Activated CD4-positive, alpha-beta T cell treated with anti-CD3 and anti-CD28 coated beads, Interleukin-2, amount 10 ng/mL, durations not matched to agents 24 days and 14 days (primary cell): Measurements from ENCODE around the gene SOX8. TPM values are rescaled to one million over a fixed set of nuclear protein-coding genes. Genes with fewer than 3 reads are reported as not detected.

Experiments used
- DNase-seq: peaks from one replicate; pipeline ENCODE4 v3.0.0; 2022
- H3K27ac Mint-ChIP-seq: one replicate; pipeline ENCODE4 v1.8.0; 2022; ENCODE audit warnings: mild to moderate bottlenecking, mixed read lengths
- H3K27me3 Mint-ChIP-seq: one replicate; pipeline ENCODE4 v1.8.0; 2022; ENCODE audit warnings: mixed read lengths
- H3K36me3 Mint-ChIP-seq: one replicate; pipeline ENCODE4 v1.8.0; 2022; ENCODE audit warnings: low read depth, mild to moderate bottlenecking, mixed read lengths
- H3K4me1 Mint-ChIP-seq: one replicate; pipeline ENCODE4 v1.8.0; 2021; ENCODE audit warnings: mixed read lengths
- H3K4me3 Mint-ChIP-seq: one replicate; pipeline ENCODE4 v1.8.0; 2022; ENCODE audit warnings: mild to moderate bottlenecking, moderate library complexity, mixed read lengths
- H3K9me3 Mint-ChIP-seq: one replicate; pipeline ENCODE4 v1.8.0; 2021; ENCODE audit warnings: mixed read lengths
- intact Hi-C: fragments of 100-400 bp; cut with micrococcal nuclease; formaldehyde crosslinking; loops from one replicate; pipeline ENCODE4 v1.15.1; 2023
- total RNA-seq: library from RNA; stranded (reverse); gene quantifications from 2 replicates; pipeline ENCODE4 v1.2.3, GENCODE V29; 2022

Gene SOX8
- total RNA-seq, 1 donor from 2014 or later = 0.77 TPM

- Mint-ChIP-seq H3K27me3 (peaks cover 19% of the 10 kb centered on the region), H3K4me3 (no peak overlapping the region), H3K36me3 (no peaks in the 10 kb centered on the region), H3K27ac (no peak overlapping the region), H3K4me1 (peaks cover 8% of the 10 kb centered on the region), H3K9me3 (no peaks in the 10 kb centered on the region)
- intact Hi-C loops = no loop called here
- DNase-seq = no peak
These were observed 10.2 kb downstream of the SOX8 start for GRCh38 chr16:991773-992172.

- intact Hi-C loops = no loop called here
- H3K4me3 Mint-ChIP-seq = no peak overlapping the region
- no peak for DNase-seq
- no peak overlapping the region for H3K27ac Mint-ChIP-seq
- H3K27me3 Mint-ChIP-seq = peaks cover 30% of the 10 kb centered on the region
- no peaks in the 10 kb centered on the region for H3K9me3 Mint-ChIP-seq
- H3K4me1 Mint-ChIP-seq = peaks cover 17% of the 10 kb centered on the region
- H3K36me3 Mint-ChIP-seq = no peaks in the 10 kb centered on the region
These were observed 12.2 kb downstream of the SOX8 start for GRCh38 chr16:993731-994130.

GRCh38 chr16:995087-995486, 13.5 kb downstream of the SOX8 start:
- peaks cover 17% of the 10 kb centered on the region for H3K4me1 Mint-ChIP-seq
- intact Hi-C loops = no loop called here

GRCh38 chr16:995783-996182, 14.2 kb downstream of the SOX8 start:
- Mint-ChIP-seq H3K27me3 (peaks cover 34% of the 10 kb centered on the region), H3K27ac (no peak overlapping the region), H3K4me1 (peaks cover 17% of the 10 kb centered on the region), H3K9me3 (no peaks in the 10 kb centered on the region), H3K4me3 (no peak overlapping the region), H3K36me3 (no peaks in the 10 kb centered on the region)
- intact Hi-C loops = no loop called here
- DNase-seq = no peak

More at GRCh38 chr16:995087-995486, 13.5 kb downstream of the SOX8 start:
- Mint-ChIP-seq H3K27ac (no peak overlapping the region), H3K27me3 (peaks cover 34% of the 10 kb centered on the region), H3K4me3 (no peak overlapping the region), H3K9me3 (no peaks in the 10 kb centered on the region), H3K36me3 (no peaks in the 10 kb centered on the region)
- no peak for DNase-seq

- DNase-seq = no peak
- no peaks in the 10 kb centered on the region for H3K36me3 Mint-ChIP-seq
- peaks cover 17% of the 10 kb centered on the region for H3K4me1 Mint-ChIP-seq
- H3K4me3 Mint-ChIP-seq = peak overlapping the region; percentile 28
- no peaks in the 10 kb centered on the region for H3K9me3 Mint-ChIP-seq
- intact Hi-C loops = no loop called here
- no peak overlapping the region for H3K27ac Mint-ChIP-seq
- peaks cover 36% of the 10 kb centered on the region for H3K27me3 Mint-ChIP-seq
These were observed 15.1 kb downstream of the SOX8 start for GRCh38 chr16:996681-997080.

GRCh38 chr16:997440-998051, 16.0 kb downstream of the SOX8 start:
- intact Hi-C loops = no loop called here
- Mint-ChIP-seq H3K27me3 (peaks cover 36% of the 10 kb centered on the region), H3K36me3 (no peaks in the 10 kb centered on the region), H3K4me3 (peak overlapping the region; percentile 64), H3K27ac (peak overlapping the region; percentile 41), H3K4me1 (peaks cover 18% of the 10 kb centered on the region), H3K9me3 (no peaks in the 10 kb centered on the region)
- peak; percentile 76 for DNase-seq

GRCh38 chr16:998211-998610, 16.6 kb downstream of the SOX8 start:
- H3K27me3 Mint-ChIP-seq = peaks cover 39% of the 10 kb centered on the region
- no peaks in the 10 kb centered on the region for H3K36me3 Mint-ChIP-seq
- no peaks in the 10 kb centered on the region for H3K9me3 Mint-ChIP-seq
- peak overlapping the region; percentile 64 for H3K4me3 Mint-ChIP-seq
- peaks cover 23% of the 10 kb centered on the region for H3K4me1 Mint-ChIP-seq
- intact Hi-C loops = no loop called here
- DNase-seq = no peak
- no peak overlapping the region for H3K27ac Mint-ChIP-seq

- no peaks in the 10 kb centered on the region for H3K36me3 Mint-ChIP-seq
- peaks cover 23% of the 10 kb centered on the region for H3K4me1 Mint-ChIP-seq
These were observed 17.0 kb downstream of the SOX8 start for GRCh38 chr16:998615-999014.

GRCh38 chr16:999677-1000076, 18.1 kb downstream of the SOX8 start:
- H3K36me3 Mint-ChIP-seq = no peaks in the 10 kb centered on the region
- H3K27me3 Mint-ChIP-seq = peaks cover 39% of the 10 kb centered on the region
- no peak for DNase-seq
- no peak overlapping the region for H3K4me3 Mint-ChIP-seq
- peaks cover 30% of the 10 kb centered on the region for H3K4me1 Mint-ChIP-seq
- no peaks in the 10 kb centered on the region for H3K9me3 Mint-ChIP-seq
- H3K27ac Mint-ChIP-seq = no peak overlapping the region
- intact Hi-C loops = no loop called here

More at GRCh38 chr16:998615-999014, 17.0 kb downstream of the SOX8 start:
- no peak overlapping the region for H3K4me3 Mint-ChIP-seq
- DNase-seq = no peak
- no peak overlapping the region for H3K27ac Mint-ChIP-seq
- H3K9me3 Mint-ChIP-seq = no peaks in the 10 kb centered on the region
- intact Hi-C loops = no loop called here
- peaks cover 39% of the 10 kb centered on the region for H3K27me3 Mint-ChIP-seq

- no peaks in the 10 kb centered on the region for H3K9me3 Mint-ChIP-seq
- DNase-seq = no peak
- intact Hi-C loops = no loop called here
- H3K4me1 Mint-ChIP-seq = peaks cover 29% of the 10 kb centered on the region
- peaks cover 34% of the 10 kb centered on the region for H3K27me3 Mint-ChIP-seq
- H3K27ac Mint-ChIP-seq = no peak overlapping the region
- H3K36me3 Mint-ChIP-seq = no peaks in the 10 kb centered on the region
- no peak overlapping the region for H3K4me3 Mint-ChIP-seq
These were observed 19.0 kb downstream of the SOX8 start for GRCh38 chr16:1000608-1001007.

- no peaks in the 10 kb centered on the region for H3K9me3 Mint-ChIP-seq
- DNase-seq = no peak
- no peak overlapping the region for H3K4me3 Mint-ChIP-seq
- peaks cover 28% of the 10 kb centered on the region for H3K4me1 Mint-ChIP-seq
- H3K27ac Mint-ChIP-seq = no peak overlapping the region
- H3K36me3 Mint-ChIP-seq = no peaks in the 10 kb centered on the region
- peaks cover 30% of the 10 kb centered on the region for H3K27me3 Mint-ChIP-seq
- intact Hi-C loops = no loop called here
These were observed 19.5 kb downstream of the SOX8 start for GRCh38 chr16:1001096-1001495.

- intact Hi-C loops = no loop called here
- peak; percentile 76 for DNase-seq
- Mint-ChIP-seq H3K36me3 (no peaks in the 10 kb centered on the region), H3K27ac (peak overlapping the region; percentile 62), H3K4me3 (peak overlapping the region; percentile 57), H3K9me3 (no peaks in the 10 kb centered on the region), H3K27me3 (peaks cover 23% of the 10 kb centered on the region), H3K4me1 (peaks cover 20% of the 10 kb centered on the region)
These were observed 21.0 kb downstream of the SOX8 start for GRCh38 chr16:1002399-1003166.

- Mint-ChIP-seq H3K4me3 (peak overlapping the region; percentile 50), H3K27me3 (peaks cover 18% of the 10 kb centered on the region), H3K9me3 (no peaks in the 10 kb centered on the region), H3K4me1 (peaks cover 15% of the 10 kb centered on the region), H3K27ac (peak overlapping the region; percentile 77), H3K36me3 (no peaks in the 10 kb centered on the region)
- DNase-seq = peak; percentile 86
- intact Hi-C loops = loop anchor here (2.0 kb wide), 1 partner anchor 33 kb away; the partner anchor contains the start of gene LMF1
These were observed 22.1 kb downstream of the SOX8 start for GRCh38 chr16:1003391-1004347.
